Stimulated activated CD8-positive, alpha-beta memory T cell treated with anti-CD3 and anti-CD28 coated beads, Interleukin-4, amount 100 ng/mL, for 1 hour (primary cell): ENCODE results near the gene GORASP1.
"Not testable (repeated sequence)": the region's sequence is repeated elsewhere in the genome, so short reads cannot be mapped to it uniquely, and the experiment has no call there.

Source experiments
- DNase-seq, 2 donors: peaks; one replicate each; pipeline ENCODE4 v3.0.0-alpha.2; 2020; ENCODE audit warnings: low read depth in 2 of 2, low spot score in 1 of 2

Gene GORASP1

GRCh38 chr3:39067286-39067685 lies 40.1 kb downstream of the GORASP1 start:
- DNase-seq: no peak

DNA sequence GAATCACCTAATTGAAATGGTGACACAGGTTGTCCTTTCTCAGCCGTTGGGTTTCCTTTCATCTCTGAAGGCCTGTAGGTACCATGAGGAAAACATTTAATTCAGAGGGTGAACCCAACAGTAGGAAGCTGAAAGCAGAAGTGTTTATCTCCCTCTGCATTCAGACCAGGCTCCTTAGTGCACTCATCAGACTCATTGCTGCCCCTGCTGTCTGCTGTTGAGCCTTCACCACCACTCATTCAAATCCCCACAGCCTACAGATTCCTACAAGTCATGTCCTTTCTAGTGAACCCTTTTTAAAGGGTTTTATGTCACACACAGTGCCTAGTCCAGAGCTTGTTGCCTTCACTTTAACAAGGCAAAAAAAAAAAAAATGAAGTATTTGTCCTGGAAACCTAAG lies 42.2 kb downstream of the GORASP1 start:
- DNase-seq: no peak

- DNase-seq: no peak
These were observed 42.8 kb downstream of the GORASP1 start for GRCh38 chr3:39064646-39065045.

- DNase-seq: no peak
These were observed 44.3 kb downstream of the GORASP1 start for GRCh38 chr3:39063143-39063542.

GRCh38 chr3:39062180-39062579 lies 45.2 kb downstream of the GORASP1 start:
- no peak for DNase-seq

DNA sequence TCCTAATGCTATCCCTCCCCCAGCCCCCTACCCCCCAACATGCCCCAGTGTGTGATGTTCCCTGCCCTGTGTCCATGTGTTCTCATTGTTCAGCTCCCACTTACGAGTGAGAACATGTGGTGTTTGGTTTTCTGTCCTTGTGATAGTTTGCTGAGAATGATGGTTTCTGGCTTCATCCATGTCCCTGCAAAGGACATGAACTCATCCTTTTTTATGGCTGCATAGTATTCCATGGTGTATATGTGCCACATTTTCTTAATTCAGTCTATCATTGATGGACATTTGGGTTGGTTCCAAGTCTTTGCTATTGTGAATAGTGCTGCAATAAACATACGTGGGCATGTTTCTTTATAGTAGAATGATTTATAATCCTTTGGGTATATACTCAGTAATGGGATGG lies 46.2 kb downstream of the GORASP1 start:
- not testable (repeated sequence) for DNase-seq

DNA sequence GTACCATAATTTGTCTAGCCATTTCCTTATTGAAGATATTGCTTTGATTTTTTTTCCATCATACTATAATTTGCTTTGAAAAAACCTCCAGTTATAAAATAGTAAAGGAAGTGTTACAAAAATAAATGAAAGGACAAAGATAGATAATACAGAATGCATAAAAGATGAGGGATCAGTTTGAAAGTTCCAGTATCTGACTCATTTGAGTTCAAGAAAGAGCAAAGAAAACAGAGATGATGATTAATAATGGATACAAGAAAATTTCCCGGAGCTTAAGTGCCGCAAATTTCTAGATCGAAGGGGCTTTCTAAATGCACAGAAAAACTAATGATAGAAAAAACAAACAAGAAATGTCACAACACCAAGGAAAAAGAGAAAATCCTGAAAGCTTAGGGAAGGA lies 51.3 kb downstream of the GORASP1 start:
- no peak for DNase-seq

DNA sequence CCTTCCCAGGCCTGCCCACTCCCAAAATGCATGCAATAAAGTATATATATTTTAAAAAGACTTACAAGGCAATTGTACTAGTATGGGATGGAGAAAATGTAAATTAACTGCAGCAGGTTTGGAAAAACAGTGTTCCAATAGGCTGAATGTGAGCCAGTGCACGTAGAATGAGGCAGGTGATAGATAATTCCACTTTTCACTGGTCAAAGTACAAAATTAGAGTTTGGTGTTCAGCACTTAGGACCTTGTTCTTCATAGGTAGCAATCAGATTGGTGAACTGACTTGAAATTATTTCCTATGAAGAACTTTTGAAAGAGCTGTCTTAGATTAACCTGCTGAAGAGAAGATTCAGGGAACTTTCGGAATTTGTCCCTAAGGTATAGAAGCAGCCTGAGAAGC lies 53.7 kb downstream of the GORASP1 start:
- no peak for DNase-seq

GRCh38 chr3:39052583-39052982 lies 54.8 kb downstream of the GORASP1 start:
- no peak for DNase-seq

DNA sequence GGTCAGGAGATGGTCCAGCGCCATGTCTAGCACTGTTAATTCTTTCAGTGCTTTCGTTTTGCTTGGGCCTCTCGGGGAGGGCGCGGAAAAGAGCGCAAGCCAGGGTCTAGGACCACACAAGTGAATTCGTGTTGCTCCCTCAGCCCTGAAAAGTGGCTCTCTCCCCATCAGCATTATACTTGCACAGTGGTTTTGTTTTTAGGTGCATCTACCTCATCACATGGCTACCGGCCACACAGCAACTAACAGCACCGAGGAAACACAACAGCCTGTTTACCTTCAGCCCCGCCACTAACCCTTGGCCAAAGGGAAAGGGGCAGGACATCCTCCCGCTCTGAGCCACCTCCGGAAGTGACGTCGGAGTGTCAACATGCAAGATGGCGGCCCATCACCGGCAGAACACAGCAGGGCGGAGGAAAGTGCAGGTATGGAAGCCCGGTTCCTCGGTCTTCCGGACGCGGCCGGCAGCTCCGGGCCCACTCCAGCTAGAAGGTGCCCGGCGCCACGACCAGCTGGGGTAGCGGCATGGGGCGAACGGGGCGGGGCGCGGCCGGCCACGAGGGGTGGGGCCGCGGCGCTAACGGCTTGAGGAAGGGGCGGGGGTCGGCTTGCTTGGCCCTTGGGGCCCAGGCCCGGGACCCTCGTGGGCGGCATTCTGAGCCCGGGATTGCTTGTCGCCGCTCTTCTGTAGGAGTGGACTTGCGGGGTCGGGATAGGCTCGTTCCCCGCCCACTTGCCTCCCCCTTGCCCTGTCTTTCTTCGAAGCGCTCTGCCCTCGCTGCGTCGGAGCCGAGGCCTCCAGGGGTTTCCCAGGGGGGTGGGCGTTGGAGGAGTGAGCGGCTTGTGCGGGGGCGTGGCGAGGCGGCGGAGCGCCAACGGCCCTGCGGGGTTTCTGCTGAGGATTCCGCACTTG lies 55.5 kb downstream of the GORASP1 start, which contains the start of the genes SCN11A and WDR48:
Gene SCN11A, minus strand, starts transcription at position 296 of the 913 bp plus-strand sequence. CDS start 101,582 bp downstream, outside the sequence.
Gene WDR48, plus strand, starts transcription at position 368 of the 913 bp plus-strand sequence. Its CDS starts 10 bp downstream, at position 378.
- DNase-seq: peak; percentile 83 to 86

GRCh38 chr3:39050029-39050428 lies 57.4 kb downstream of the GORASP1 start:
- no peak for DNase-seq
